IMR-90 (cell line): ENCODE results near the gene CDC25B.

ENCODE experiments used
- CEBPB ChIP-seq: IDR thresholded peaks from 2 replicates; pipeline ENCODE4 v1.6.1; 2012; ENCODE audit warnings: low read depth, low read length, improper control_type of control experiment
- CHD1 ChIP-seq: IDR thresholded peaks from 2 replicates; pipeline ENCODE4 v1.6.1; 2012; ENCODE audit warnings: low read depth, low read length, improper control_type of control experiment
- FOS ChIP-seq: fragments of 150-350 bp; IDR thresholded peaks from 2 replicates; pipeline ENCODE4 v1.6.1; 2016; ENCODE audit warnings: low read depth, low read length
- MAZ ChIP-seq: IDR thresholded peaks from 2 replicates; pipeline ENCODE4 v1.6.1; 2012; ENCODE audit warnings: low read depth, mild to moderate bottlenecking, low read length, improper control_type of control experiment, moderate library complexity, borderline replicate concordance
- MXI1 ChIP-seq: IDR thresholded peaks from 2 replicates; pipeline ENCODE4 v1.6.1; 2012; ENCODE audit warnings: low read depth, mild to moderate bottlenecking, low read length, moderate library complexity, borderline replicate concordance
- POLR2A ChIP-seq: IDR thresholded peaks from 2 replicates; pipeline ENCODE4 v1.6.1; 2012; ENCODE audit warnings: mild to moderate bottlenecking, low read depth, low read length
- RAD21 ChIP-seq: IDR thresholded peaks from 2 replicates; pipeline ENCODE4 v1.6.1; 2012; ENCODE audit warnings: low read length, improper control_type of control experiment
- RFX5 ChIP-seq: IDR thresholded peaks from 2 replicates; pipeline ENCODE4 v1.8.0; 2012; ENCODE audit warnings: low read depth, mild to moderate bottlenecking, low read length, moderate library complexity
- SMC3 ChIP-seq: fragments of 150-350 bp; IDR thresholded peaks from 2 replicates; pipeline ENCODE4 v1.6.1; 2016; ENCODE audit warnings: low read depth, mild to moderate bottlenecking, antibody characterized with exemption, low read length, moderate library complexity
- TF ChIP-seq, protein P1 (sequence below): conservative IDR thresholded peaks from 2 replicates; pipeline ENCODE4 v1.5.1; 2012; ENCODE audit warnings: mild to moderate bottlenecking, low read depth, low read length, improper control_type of control experiment

DNA sequence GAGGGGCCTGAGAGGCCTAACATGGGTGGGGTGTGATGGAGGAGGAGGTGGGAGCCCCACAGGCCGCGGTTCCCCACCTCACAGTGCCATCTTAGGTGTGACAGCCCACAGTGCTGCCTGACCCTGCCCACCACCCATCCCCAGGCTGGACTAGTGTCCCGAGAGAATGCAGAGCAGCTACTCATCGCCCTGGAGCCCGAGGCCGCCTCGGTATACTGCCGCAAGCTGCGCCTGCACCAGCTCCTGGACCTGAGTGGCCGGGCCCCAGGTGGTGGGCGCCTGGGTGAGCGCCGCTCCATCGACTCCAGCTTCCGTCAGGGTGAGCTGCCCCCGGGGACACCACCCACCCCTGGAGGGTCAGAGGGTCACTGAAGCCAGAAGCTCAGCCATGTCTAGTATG lies 48.0 kb upstream of the CDC25B start:
- no peak for TF ChIP-seq RAD21
- TF ChIP-seq RFX5 = no peak
- TF ChIP-seq, protein P1, sequence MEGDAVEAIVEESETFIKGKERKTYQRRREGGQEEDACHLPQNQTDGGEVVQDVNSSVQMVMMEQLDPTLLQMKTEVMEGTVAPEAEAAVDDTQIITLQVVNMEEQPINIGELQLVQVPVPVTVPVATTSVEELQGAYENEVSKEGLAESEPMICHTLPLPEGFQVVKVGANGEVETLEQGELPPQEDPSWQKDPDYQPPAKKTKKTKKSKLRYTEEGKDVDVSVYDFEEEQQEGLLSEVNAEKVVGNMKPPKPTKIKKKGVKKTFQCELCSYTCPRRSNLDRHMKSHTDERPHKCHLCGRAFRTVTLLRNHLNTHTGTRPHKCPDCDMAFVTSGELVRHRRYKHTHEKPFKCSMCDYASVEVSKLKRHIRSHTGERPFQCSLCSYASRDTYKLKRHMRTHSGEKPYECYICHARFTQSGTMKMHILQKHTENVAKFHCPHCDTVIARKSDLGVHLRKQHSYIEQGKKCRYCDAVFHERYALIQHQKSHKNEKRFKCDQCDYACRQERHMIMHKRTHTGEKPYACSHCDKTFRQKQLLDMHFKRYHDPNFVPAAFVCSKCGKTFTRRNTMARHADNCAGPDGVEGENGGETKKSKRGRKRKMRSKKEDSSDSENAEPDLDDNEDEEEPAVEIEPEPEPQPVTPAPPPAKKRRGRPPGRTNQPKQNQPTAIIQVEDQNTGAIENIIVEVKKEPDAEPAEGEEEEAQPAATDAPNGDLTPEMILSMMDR = no peak
- TF ChIP-seq CHD1 = no peak
- no peak for TF ChIP-seq POLR2A
- no peak for TF ChIP-seq FOS
- no peak for TF ChIP-seq CEBPB
- TF ChIP-seq SMC3 = no peak
- no peak for TF ChIP-seq MAZ
- no peak for TF ChIP-seq MXI1
